ENCODE data around the gene SGMS1. TPM values are rescaled to one million over a fixed set of nuclear protein-coding genes. Genes with fewer than 3 reads are reported as not detected.

SGMS1 gene
- polyA plus RNA-seq, 1 donor from 2014 or later = 8.0 TPM

DNA sequence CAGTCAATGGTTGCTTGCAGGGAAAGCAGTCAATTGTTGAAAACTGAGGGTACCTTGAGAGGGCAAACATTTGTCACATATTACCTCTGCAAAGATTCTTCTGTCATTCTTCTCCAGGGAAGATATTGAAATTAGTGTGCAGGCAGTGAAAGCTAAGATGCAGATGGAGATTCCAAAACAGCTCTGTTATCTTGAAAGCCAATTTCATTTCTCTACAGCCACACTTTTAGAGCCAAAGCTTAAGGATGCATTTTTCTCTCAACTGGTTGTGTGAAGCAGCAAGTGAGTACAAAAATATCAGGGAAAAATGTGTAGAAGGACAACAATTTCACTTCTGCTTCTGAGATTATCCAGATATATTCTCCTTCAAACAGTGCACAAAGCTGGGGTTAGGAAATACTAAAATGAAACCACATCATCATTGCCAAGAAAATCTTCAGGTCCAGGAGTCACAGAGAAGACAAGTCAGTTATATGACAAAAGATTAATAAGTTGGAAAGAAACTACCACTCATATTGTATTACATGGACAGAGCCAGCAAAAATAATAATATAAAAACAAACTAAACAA lies 16.3 kb downstream of the SGMS1 start:
- no peak overlapping the region for H3K4me2 ChIP-seq (ENCODE audit: low read length)
- H2AFZ ChIP-seq (ENCODE audit: low read depth, low read length) = no peak overlapping the region
- H4K20me1 ChIP-seq (ENCODE audit: insufficient read depth) = no peaks in the 10 kb centered on the region
- no peaks in the 10 kb centered on the region for H3K9me3 ChIP-seq (ENCODE audit: low read length)
- no peaks in the 10 kb centered on the region for H3F3A ChIP-seq (ENCODE audit: insufficient read depth, low read length, poor library complexity, severe bottlenecking)
- H3K27ac ChIP-seq (ENCODE audit: low read length) = no peak overlapping the region
- H3K4me3 ChIP-seq (ENCODE audit: low read length) = no peak overlapping the region
- no peaks in the 10 kb centered on the region for H3K9me2 ChIP-seq (ENCODE audit: insufficient read depth, low read length)
- H3K27me3 ChIP-seq (ENCODE audit: insufficient read depth, low read depth, low read length) = no peaks in the 10 kb centered on the region
- H3K36me3 ChIP-seq (ENCODE audit: insufficient read depth, low read length) = no peaks in the 10 kb centered on the region
- no peak overlapping the region for H3K9ac ChIP-seq (ENCODE audit: low read length)
- H3K79me2 ChIP-seq (replicated peaks; ENCODE audit: insufficient read depth, low read length) = no peaks in the 10 kb centered on the region
- no peak for TF ChIP-seq MXI1 (conservative IDR thresholded peaks at IDR 0.05; ENCODE audit: poor library complexity, severe bottlenecking)
- TF ChIP-seq EZH2 (IDR thresholded peaks at IDR 0.05; ENCODE audit: borderline replicate concordance, insufficient read depth, low read length, poor library complexity, severe bottlenecking) = no peak
- no peak for TF ChIP-seq SMC3 (conservative IDR thresholded peaks at IDR 0.05; ENCODE audit: poor library complexity)
- no peak for TF ChIP-seq REST (IDR thresholded peaks at IDR 0.05; ENCODE audit: borderline replicate concordance)
- TF ChIP-seq RAD21 (conservative IDR thresholded peaks at IDR 0.05) = no peak
- TF ChIP-seq POLR2AphosphoS5 (IDR thresholded peaks at IDR 0.05) = no peak
- no peak for TF ChIP-seq TAF1 (IDR thresholded peaks at IDR 0.05; ENCODE audit: low read depth)
- TF ChIP-seq, protein P1, sequence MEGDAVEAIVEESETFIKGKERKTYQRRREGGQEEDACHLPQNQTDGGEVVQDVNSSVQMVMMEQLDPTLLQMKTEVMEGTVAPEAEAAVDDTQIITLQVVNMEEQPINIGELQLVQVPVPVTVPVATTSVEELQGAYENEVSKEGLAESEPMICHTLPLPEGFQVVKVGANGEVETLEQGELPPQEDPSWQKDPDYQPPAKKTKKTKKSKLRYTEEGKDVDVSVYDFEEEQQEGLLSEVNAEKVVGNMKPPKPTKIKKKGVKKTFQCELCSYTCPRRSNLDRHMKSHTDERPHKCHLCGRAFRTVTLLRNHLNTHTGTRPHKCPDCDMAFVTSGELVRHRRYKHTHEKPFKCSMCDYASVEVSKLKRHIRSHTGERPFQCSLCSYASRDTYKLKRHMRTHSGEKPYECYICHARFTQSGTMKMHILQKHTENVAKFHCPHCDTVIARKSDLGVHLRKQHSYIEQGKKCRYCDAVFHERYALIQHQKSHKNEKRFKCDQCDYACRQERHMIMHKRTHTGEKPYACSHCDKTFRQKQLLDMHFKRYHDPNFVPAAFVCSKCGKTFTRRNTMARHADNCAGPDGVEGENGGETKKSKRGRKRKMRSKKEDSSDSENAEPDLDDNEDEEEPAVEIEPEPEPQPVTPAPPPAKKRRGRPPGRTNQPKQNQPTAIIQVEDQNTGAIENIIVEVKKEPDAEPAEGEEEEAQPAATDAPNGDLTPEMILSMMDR (IDR thresholded peaks at IDR 0.05; ENCODE audit: poor library complexity, severe bottlenecking) = no peak
- TF ChIP-seq EP300 (conservative IDR thresholded peaks at IDR 0.05; ENCODE audit: poor library complexity, severe bottlenecking) = no peak

DNA sequence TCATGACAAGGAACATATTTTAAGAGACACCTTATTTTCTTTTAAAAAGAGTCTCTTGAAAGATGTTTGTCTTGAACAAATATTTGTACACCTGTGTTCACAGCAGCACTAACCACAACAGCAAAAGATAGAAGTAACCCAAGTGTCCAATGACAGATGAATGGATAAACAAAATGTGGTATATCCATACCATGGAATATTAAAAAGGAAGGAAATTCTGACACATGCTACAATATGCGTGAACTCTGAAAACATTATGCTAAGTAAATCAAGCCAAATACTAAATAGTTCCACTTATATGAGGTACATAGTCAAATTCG lies 17.8 kb downstream of the SGMS1 start:
- Histone ChIP-seq H3K27me3 (ENCODE audit: insufficient read depth, low read depth, low read length) (no peaks in the 10 kb centered on the region), H3K9me3 (ENCODE audit: low read length) (no peaks in the 10 kb centered on the region), H3K79me2 (replicated peaks; ENCODE audit: insufficient read depth, low read length) (no peaks in the 10 kb centered on the region), H2AFZ (ENCODE audit: low read depth, low read length) (no peak overlapping the region), H3F3A (ENCODE audit: insufficient read depth, low read length, poor library complexity, severe bottlenecking) (no peaks in the 10 kb centered on the region), H4K20me1 (ENCODE audit: insufficient read depth) (no peaks in the 10 kb centered on the region), H3K4me3 (ENCODE audit: low read length) (no peak overlapping the region), H3K9me2 (ENCODE audit: insufficient read depth, low read length) (no peaks in the 10 kb centered on the region), H3K4me2 (ENCODE audit: low read length) (no peak overlapping the region), H3K9ac (ENCODE audit: low read length) (no peak overlapping the region), H3K27ac (ENCODE audit: low read length) (no peak overlapping the region), H3K36me3 (ENCODE audit: insufficient read depth, low read length) (no peaks in the 10 kb centered on the region)
- TF ChIP-seq SMC3 (conservative IDR thresholded peaks at IDR 0.05; ENCODE audit: poor library complexity) = no peak
- TF ChIP-seq REST (IDR thresholded peaks at IDR 0.05; ENCODE audit: borderline replicate concordance) = no peak
- TF ChIP-seq RAD21 (conservative IDR thresholded peaks at IDR 0.05) = no peak
- no peak for TF ChIP-seq EP300 (conservative IDR thresholded peaks at IDR 0.05; ENCODE audit: poor library complexity, severe bottlenecking)
- TF ChIP-seq TAF1 (IDR thresholded peaks at IDR 0.05; ENCODE audit: low read depth) = no peak
- no peak for TF ChIP-seq POLR2AphosphoS5 (IDR thresholded peaks at IDR 0.05)
- no peak for TF ChIP-seq EZH2 (IDR thresholded peaks at IDR 0.05; ENCODE audit: borderline replicate concordance, insufficient read depth, low read length, poor library complexity, severe bottlenecking)
- TF ChIP-seq, protein P1 (IDR thresholded peaks at IDR 0.05; ENCODE audit: poor library complexity, severe bottlenecking) = no peak
- no peak for TF ChIP-seq MXI1 (conservative IDR thresholded peaks at IDR 0.05; ENCODE audit: poor library complexity, severe bottlenecking)

Data from neural cell (in vitro differentiated cells).